ENCODE measurements around the gene PDS5A. TPM values are rescaled to one million over a fixed set of nuclear protein-coding genes. Genes with fewer than 3 reads are reported as not detected.
A peak's percentile ranks its signal among the peaks of the same experiment; 100 is the strongest.
"Not testable (repeated sequence)": the region's sequence is repeated elsewhere in the genome, so short reads cannot be mapped to it uniquely, and the experiment has no call there.

The PDS5A gene
- total and polyA plus RNA-seq, 9 of the 15 experiments (the other 6 are each of a cell fraction or from before 2014, with no cell fraction given) = 16.4 to 85.4 (median 70.0) TPM

- ChIA-PET CTCF (ENCODE audit: low intra/inter-chr PET ratio) (no interaction called here), POLR2A (interaction anchor here (1.0 kb wide), 1 partner anchor 8 kb away, joined by 4 read pairs; no protein-coding TSS in a partner anchor)
- Histone ChIP-seq H3K27me3 (ENCODE audit: control insufficient read depth in 2 of 2, insufficient read depth in 2 of 2, low read length in 2 of 2) (no peaks in the 10 kb centered on the region), H3K4me3 (no peak overlapping the region), H3K36me3 (ENCODE audit: control insufficient read depth, insufficient read depth, low read length) (peaks cover 65% of the 10 kb centered on the region), H3K9me1 (ENCODE audit: control insufficient read depth, insufficient read depth, low read length) (no peaks in the 10 kb centered on the region), H3K9ac (ENCODE audit: insufficient read depth in 1 of 2, low read depth in 2 of 2, low read length in 2 of 2) (no peak overlapping the region), H2AFZ (ENCODE audit: low read depth, low read length) (no peak overlapping the region), H4K20me1 (replicated peaks; ENCODE audit: control insufficient read depth, insufficient read depth, low read length) (no peaks in the 10 kb centered on the region), H3K4me1 (replicated peaks in 1 of 2; ENCODE audit: control insufficient read depth in 2 of 2, insufficient read depth in 2 of 2, low read length in 2 of 2) (no peaks in the 10 kb centered on the region), H3K79me2 (ENCODE audit: control insufficient read depth, insufficient read depth, low read length) (no peaks in the 10 kb centered on the region), H3K9me3 (replicated peaks; ENCODE audit: control insufficient read depth, insufficient read depth, low read depth, low read length) (no peaks in the 10 kb centered on the region), H3K27ac (ENCODE audit: extremely low read depth, low read depth, low read length) (no peak overlapping the region), H3K4me2 (ENCODE audit: insufficient read depth, low read length) (no peak overlapping the region)
- no peak for ATAC-seq
- in situ Hi-C loops (cut with MboI) (no loop called here), intact Hi-C loops (cut with micrococcal nuclease) (no loop called here)
- no TSS peak for BruUV-seq (replicated peaks)
- 20% methylated on average over 1 of the region's 1 CpG for WGBS (ENCODE audit: insufficient coverage, low coverage, missing lambda C conversion rate)
- no peak for TF ChIP-seq ATF6 (CRISPR knock-in tag; IDR thresholded peaks at IDR 0.05)
- no peak for TF ChIP-seq RBM39 (optimal IDR thresholded peaks at IDR 0.05; ENCODE audit: low read depth, low read length)
- TF ChIP-seq SMARCA4 (IDR thresholded peaks at IDR 0.05) = no peak
- no peak for TF ChIP-seq MXD1 (CRISPR knock-in tag; IDR thresholded peaks at IDR 0.05; ENCODE audit: borderline replicate concordance, poor library complexity, severe bottlenecking)
- TF ChIP-seq ZNF512 (tag; IDR thresholded peaks at IDR 0.05) = peak; percentile 63; the same call in 1 of the 2 replicates
- TF ChIP-seq ZNF316 (IDR thresholded peaks at IDR 0.05) = peak; percentile 37; the same call in 1 of the 2 replicates
- no peak for TF ChIP-seq RNF2 (IDR thresholded peaks at IDR 0.05)
- no peak for TF ChIP-seq ZNF445 (CRISPR knock-in tag; IDR thresholded peaks at IDR 0.05; ENCODE audit: low read depth)
- TF ChIP-seq ZNF398 (CRISPR knock-in tag; IDR thresholded peaks at IDR 0.05) = no peak
- FAIRE-seq = no peak
- no peak for DNase-seq (ENCODE audit: extremely low read depth in 1 of 4, low spot score in 3 of 4)
Measured at GRCh38 chr4:39905656-39906055, 72.1 kb downstream of the PDS5A start.

GRCh38 chr4:39905019-39905418, 72.7 kb downstream of the PDS5A start:
- H3K27me3 ChIP-seq (ENCODE audit: control insufficient read depth in 2 of 2, insufficient read depth in 2 of 2, low read length in 2 of 2); H4K20me1 ChIP-seq (replicated peaks; ENCODE audit: control insufficient read depth, insufficient read depth, low read length); H3K79me2 ChIP-seq (ENCODE audit: control insufficient read depth, insufficient read depth, low read length); in situ Hi-C loops (cut with MboI); POLR2A ChIA-PET; CTCF ChIA-PET (ENCODE audit: low intra/inter-chr PET ratio); H3K9me3 ChIP-seq (replicated peaks; ENCODE audit: control insufficient read depth, insufficient read depth, low read depth, low read length); H2AFZ ChIP-seq (ENCODE audit: low read depth, low read length); FAIRE-seq; BruUV-seq (replicated peaks); H3K4me1 ChIP-seq (replicated peaks in 1 of 2; ENCODE audit: control insufficient read depth in 2 of 2, insufficient read depth in 2 of 2, low read length in 2 of 2); H3K4me3 ChIP-seq; H3K9me1 ChIP-seq (ENCODE audit: control insufficient read depth, insufficient read depth, low read length); H3K4me2 ChIP-seq (ENCODE audit: insufficient read depth, low read length); DNase-seq (ENCODE audit: extremely low read depth in 1 of 4, low spot score in 3 of 4); intact Hi-C loops (cut with micrococcal nuclease); ATAC-seq; H3K27ac ChIP-seq (ENCODE audit: extremely low read depth, low read depth, low read length); H3K9ac ChIP-seq (ENCODE audit: insufficient read depth in 1 of 2, low read depth in 2 of 2, low read length in 2 of 2): not testable (repeated sequence)
- H3K36me3 ChIP-seq (ENCODE audit: control insufficient read depth, insufficient read depth, low read length) = peaks cover 66% of the 10 kb centered on the region
- 92% methylated on average over 6 of the region's 6 CpGs for WGBS (ENCODE audit: insufficient coverage, low coverage, missing lambda C conversion rate)

All from K562 (cell line).